SJCRH30 (cell line): Measurements from ENCODE around the gene NCR2. TPM values are rescaled to one million over a fixed set of nuclear protein-coding genes. Genes with fewer than 3 reads are reported as not detected.
"Not testable (repeated sequence)": the region's sequence is repeated elsewhere in the genome, so short reads cannot be mapped to it uniquely, and the experiment has no call there.

ENCODE experiments used
- DNase-seq, 2 experiments: peaks; one replicate each; pipeline ENCODE4 v3.0.0-alpha.2; 2015 to 2020
- H3K27ac ChIP-seq: fragments of 250-450 bp; sonication (Bioruptor Pico); 2 replicates; pipeline ENCODE4 v1.5.1; 2020; ENCODE audit warnings: mild to moderate bottlenecking, moderate library complexity
- H3K27me3 ChIP-seq: fragments of 250-450 bp; sonication (Bioruptor Pico); 2 replicates; pipeline ENCODE4 v1.5.1; 2020; ENCODE audit warnings: mild to moderate bottlenecking, moderate library complexity
- H3K36me3 ChIP-seq: fragments of 250-450 bp; sonication (Bioruptor Pico); 2 replicates; pipeline ENCODE4 v1.5.1; 2020; ENCODE audit warnings: mild to moderate bottlenecking, moderate library complexity
- H3K4me1 ChIP-seq: fragments of 250-450 bp; sonication (Bioruptor Pico); 2 replicates; pipeline ENCODE4 v1.5.1; 2020; ENCODE audit warnings: mild to moderate bottlenecking, moderate library complexity
- H3K4me3 ChIP-seq: fragments of 250-450 bp; sonication (Bioruptor Pico); 2 replicates; pipeline ENCODE4 v1.5.1; 2020; ENCODE audit warnings: mild to moderate bottlenecking, moderate library complexity
- H3K9me3 ChIP-seq: fragments of 250-450 bp; sonication (Bioruptor Pico); replicated peaks from 2 replicates; pipeline ENCODE4 v1.5.1; 2020; ENCODE audit warnings: mild to moderate bottlenecking, moderate library complexity
- total RNA-seq: library from RNA; depleted of rRNA; stranded (reverse); fragments of >200 nt; shearing (Covaris generic); gene quantifications from 2 replicates; pipeline ENCODE4 v1.2.3, GENCODE V29; 2014; rRNA removed

The NCR2 gene
- total RNA-seq: not detected in 2 replicates

- Histone ChIP-seq H3K4me3 (no peak within 1 kb of the TSS), H3K27ac (no peak within 1 kb of the TSS), H3K9me3 (no peaks in the 10 kb centered on the region), H3K36me3 (no peaks in the 10 kb centered on the region), H3K27me3 (0 out of 2 replicates have a peak, but pooled peaks cover 3% of the 10 kb centered on the region), H3K4me1 (no peaks in the 10 kb centered on the region; the same call in 1 of the 2 replicates)
- no peak for DNase-seq
Measured at GRCh38 chr6:41335296-41335695, at the start of gene NCR2. Gene NCR2 (plus strand): TSS chr6:41335608. CDS start chr6:41335877, 269 bp downstream.

- Histone ChIP-seq H3K4me1 (no peaks in the 10 kb centered on the region), H3K27ac (no peak within 1 kb of the TSS), H3K4me3 (no peak within 1 kb of the TSS), H3K27me3 (peaks cover 7% of the 10 kb centered on the region), H3K36me3 (no peaks in the 10 kb centered on the region), H3K9me3 (no peaks in the 10 kb centered on the region)
- no peak for DNase-seq
Measured at GRCh38 chr6:41286544-41287346, 48.7 kb upstream of the NCR2 start, which contains the start of gene TREM1. Gene TREM1 (minus strand): TSS chr6:41286682. CDS start chr6:41286655, 27 bp downstream.

- Histone ChIP-seq H3K4me1 (no peaks in the 10 kb centered on the region), H3K27ac (no peak overlapping the region), H3K27me3 (peaks cover 7% of the 10 kb centered on the region), H3K9me3 (no peaks in the 10 kb centered on the region), H3K4me3 (no peak overlapping the region), H3K36me3 (no peaks in the 10 kb centered on the region)
- no peak for DNase-seq
Measured at GRCh38 chr6:41288030-41288753, 47.2 kb upstream of the NCR2 start.

- Histone ChIP-seq H3K36me3 (no peaks in the 10 kb centered on the region), H3K9me3 (no peaks in the 10 kb centered on the region), H3K4me1 (no peaks in the 10 kb centered on the region), H3K4me3 (no peak overlapping the region), H3K27me3 (peaks cover 7% of the 10 kb centered on the region), H3K27ac (no peak overlapping the region)
- DNase-seq: no peak
Measured at GRCh38 chr6:41288754-41289129, 46.7 kb upstream of the NCR2 start.

GRCh38 chr6:41289815-41290214 is 45.6 kb upstream of the NCR2 start:
- Histone ChIP-seq H3K27me3 (peaks cover 7% of the 10 kb centered on the region), H3K4me3 (no peak overlapping the region), H3K36me3 (no peaks in the 10 kb centered on the region), H3K9me3 (no peaks in the 10 kb centered on the region), H3K4me1 (no peaks in the 10 kb centered on the region), H3K27ac (no peak overlapping the region)
- no peak for DNase-seq

GRCh38 chr6:41291717-41292116 is 43.7 kb upstream of the NCR2 start:
- no peak for DNase-seq
- Histone ChIP-seq H3K4me3 (no peak overlapping the region), H3K27ac (no peak overlapping the region), H3K36me3 (no peaks in the 10 kb centered on the region), H3K9me3 (no peaks in the 10 kb centered on the region), H3K4me1 (no peaks in the 10 kb centered on the region), H3K27me3 (peaks cover 7% of the 10 kb centered on the region)

GRCh38 chr6:41294214-41294872 is 41.1 kb upstream of the NCR2 start:
- Histone ChIP-seq H3K36me3 (no peaks in the 10 kb centered on the region), H3K4me1 (no peaks in the 10 kb centered on the region), H3K4me3 (no peak overlapping the region), H3K27me3 (no peaks in the 10 kb centered on the region), H3K9me3 (no peaks in the 10 kb centered on the region), H3K27ac (no peak overlapping the region)
- peak in 1 of 2 experiments; percentile 6 for DNase-seq

- not testable (repeated sequence) for H3K27ac ChIP-seq, H3K4me3 ChIP-seq, H3K4me1 ChIP-seq, H3K27me3 ChIP-seq, H3K36me3 ChIP-seq, H3K9me3 ChIP-seq, DNase-seq
Measured at GRCh38 chr6:41297248-41297647, 38.2 kb upstream of the NCR2 start.

- DNase-seq: no peak
- no peaks in the 10 kb centered on the region for H3K27me3 ChIP-seq
- H3K4me1 ChIP-seq: no peaks in the 10 kb centered on the region
- no peaks in the 10 kb centered on the region for H3K9me3 ChIP-seq
- H3K27ac ChIP-seq: no peak overlapping the region
- H3K4me3 ChIP-seq: no peak overlapping the region
- H3K36me3 ChIP-seq: no peaks in the 10 kb centered on the region
Measured at GRCh38 chr6:41298785-41299502, 36.5 kb upstream of the NCR2 start.

- no peaks in the 10 kb centered on the region for H3K9me3 ChIP-seq
- no peak overlapping the region for H3K27ac ChIP-seq
- no peaks in the 10 kb centered on the region for H3K36me3 ChIP-seq
- no peaks in the 10 kb centered on the region for H3K4me1 ChIP-seq
- DNase-seq: no peak
- no peaks in the 10 kb centered on the region for H3K27me3 ChIP-seq
- H3K4me3 ChIP-seq: no peak overlapping the region
Measured at GRCh38 chr6:41302638-41303037, 32.8 kb upstream of the NCR2 start.

GRCh38 chr6:41306187-41306854 is 29.1 kb upstream of the NCR2 start:
- H3K36me3 ChIP-seq: no peaks in the 10 kb centered on the region
- no peak overlapping the region for H3K27ac ChIP-seq
- no peak overlapping the region for H3K4me3 ChIP-seq
- DNase-seq: peak in 1 of 2 experiments; percentile 64
- H3K27me3 ChIP-seq: no peaks in the 10 kb centered on the region
- H3K4me1 ChIP-seq: no peaks in the 10 kb centered on the region
- no peaks in the 10 kb centered on the region for H3K9me3 ChIP-seq

GRCh38 chr6:41315203-41315602 is 20.2 kb upstream of the NCR2 start:
- H3K4me1 ChIP-seq: peaks cover 5% of the 10 kb centered on the region; the same call in 1 of the 2 replicates
- DNase-seq: no peak
- H3K27ac ChIP-seq: no peak overlapping the region
- no peaks in the 10 kb centered on the region for H3K36me3 ChIP-seq
- H3K4me3 ChIP-seq: no peak overlapping the region
- no peaks in the 10 kb centered on the region for H3K27me3 ChIP-seq
- no peaks in the 10 kb centered on the region for H3K9me3 ChIP-seq

- Histone ChIP-seq H3K4me3 (no peak overlapping the region), H3K4me1 (peaks cover 5% of the 10 kb centered on the region; the same call in 1 of the 2 replicates), H3K9me3 (no peaks in the 10 kb centered on the region), H3K27ac (no peak overlapping the region), H3K27me3 (no peaks in the 10 kb centered on the region), H3K36me3 (no peaks in the 10 kb centered on the region)
- DNase-seq: no peak
Measured at GRCh38 chr6:41315943-41316620, 19.3 kb upstream of the NCR2 start.
